ENCODE data around the gene CCDC171.

Gene CCDC171

DNA sequence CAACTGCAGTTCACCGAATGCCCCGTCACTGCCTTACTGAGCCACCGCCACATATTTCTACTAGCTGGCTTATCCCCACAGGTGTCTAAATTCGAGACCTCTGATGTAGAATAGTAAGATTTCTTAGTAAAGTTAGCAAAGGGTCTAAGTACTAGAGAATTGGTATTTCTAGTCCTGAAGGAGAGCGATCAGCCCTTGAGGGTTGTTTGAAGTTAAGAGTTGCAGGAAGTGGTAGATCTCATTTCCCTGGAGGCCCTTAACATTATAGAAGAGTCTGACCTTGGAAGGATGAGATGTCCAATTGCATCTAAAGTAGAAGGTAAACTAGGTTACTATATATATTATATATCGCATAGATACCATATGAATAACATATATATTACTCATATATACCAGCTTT lies 451.8 kb downstream of the CCDC171 start:
- DNase-seq = no peak

DNA sequence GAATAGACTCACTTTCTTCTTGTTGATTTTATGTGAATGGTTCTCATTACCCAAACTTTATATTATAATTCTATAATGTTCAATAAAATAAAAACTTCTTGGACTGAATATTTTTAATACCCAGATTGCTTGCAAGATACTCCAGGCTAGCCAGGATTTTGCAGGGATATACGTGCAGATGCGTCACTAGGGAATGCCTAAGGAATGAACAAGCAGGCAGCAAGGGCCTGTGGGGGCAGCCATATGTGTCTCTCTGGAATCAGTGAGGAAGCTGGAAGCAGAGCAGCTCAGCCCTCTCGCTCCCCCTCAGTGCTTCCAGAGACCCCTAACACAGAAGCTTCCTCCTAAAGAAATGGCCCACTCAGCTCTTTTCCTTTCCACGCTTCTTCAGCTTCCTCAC lies 457.4 kb downstream of the CCDC171 start:
- DNase-seq = no peak

GRCh38 chr9:16012621-16013020 lies 459.8 kb downstream of the CCDC171 start:
- no peak for DNase-seq

DNA sequence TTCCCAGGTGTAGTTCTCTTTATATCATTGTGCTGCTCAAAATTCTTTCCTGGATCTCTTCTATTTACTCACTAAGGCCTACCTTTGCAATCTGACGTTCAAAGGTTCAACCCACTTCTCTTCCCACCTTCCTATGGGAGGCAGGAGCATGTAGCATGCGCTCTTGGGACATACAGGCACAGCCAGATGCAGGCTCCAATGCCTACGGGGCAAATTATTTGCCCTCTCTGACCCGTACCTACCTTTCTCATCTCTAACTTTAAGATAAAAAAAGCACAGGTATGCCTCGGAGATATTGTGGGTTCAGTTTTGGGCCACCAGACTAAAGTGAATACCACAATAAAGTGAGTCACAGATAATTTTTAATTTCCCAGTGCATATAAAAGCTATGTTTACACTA lies 460.5 kb downstream of the CCDC171 start:
- no peak for DNase-seq

- DNase-seq = no peak
These were observed 461.0 kb downstream of the CCDC171 start for GRCh38 chr9:16013826-16014225.

GRCh38 chr9:16022228-16022627 lies 469.4 kb downstream of the CCDC171 start:
- no peak for DNase-seq

- DNase-seq = no peak
These were observed 470.6 kb downstream of the CCDC171 start for GRCh38 chr9:16023446-16023845.
